H9 (cell line): ENCODE data around the gene HIPK2. TPM values are rescaled to one million over a fixed set of nuclear protein-coding genes. Genes with fewer than 3 reads are reported as not detected.
A peak's percentile ranks its signal among the peaks of the same experiment; 100 is the strongest.

ENCODE experiments used
- DNase-seq: peaks from one replicate; pipeline ENCODE4 v3.0.0-alpha.2; 2017
- H2AFZ ChIP-seq: one replicate; pipeline ENCODE4 v1.6.1; 2013; ENCODE audit warnings: mild to moderate bottlenecking, low read length, control low read depth, moderate library complexity
- H2AK5ac ChIP-seq: 2 replicates; pipeline ENCODE4 v1.6.1; 2013; ENCODE audit warnings: low read length, control low read depth, mixed read lengths; ENCODE audit not compliant: insufficient read length
- H2BK120ac ChIP-seq: one replicate; pipeline ENCODE4 v1.6.1; 2013; ENCODE audit warnings: low read depth, mild to moderate bottlenecking, low read length, control low read depth, inconsistent platforms; ENCODE audit not compliant: poor library complexity, severe bottlenecking
- H2BK12ac ChIP-seq: 2 replicates; pipeline ENCODE4 v1.6.1; 2013; ENCODE audit warnings: low read length, control low read depth, mixed read lengths, low read depth; ENCODE audit not compliant: insufficient read length
- H2BK15ac ChIP-seq: 2 replicates; pipeline ENCODE4 v1.6.1; 2013; ENCODE audit warnings: low read depth, low read length, control low read depth
- H2BK20ac ChIP-seq: one replicate; pipeline ENCODE4 v1.6.1; 2013; ENCODE audit warnings: low read depth, mild to moderate bottlenecking, low read length, control low read depth, inconsistent platforms; ENCODE audit not compliant: poor library complexity, severe bottlenecking
- H2BK5ac ChIP-seq: 2 replicates; pipeline ENCODE4 v1.6.1; 2013; ENCODE audit warnings: low read length, control low read depth, mixed read lengths; ENCODE audit not compliant: insufficient read length
- H3K14ac ChIP-seq: 2 replicates; pipeline ENCODE4 v1.6.1; 2013; ENCODE audit warnings: low read length, control low read depth; ENCODE audit not compliant: insufficient read depth
- H3K18ac ChIP-seq: 2 replicates; pipeline ENCODE4 v1.6.1; 2013; ENCODE audit warnings: low read depth, mild to moderate bottlenecking, mixed read lengths, low read length, control low read depth; ENCODE audit not compliant: insufficient read length
- H3K23ac ChIP-seq: 2 replicates; pipeline ENCODE4 v1.6.1; 2013; ENCODE audit warnings: low read length, control low read depth, mixed read lengths, low read depth; ENCODE audit not compliant: insufficient read length
- H3K23me2 ChIP-seq: 2 replicates; pipeline ENCODE4 v1.6.1; 2013; ENCODE audit warnings: low read depth, mild to moderate bottlenecking, mixed read lengths, low read length, control low read depth; ENCODE audit not compliant: insufficient read length, poor library complexity, severe bottlenecking
- H3K27ac ChIP-seq: 2 replicates; pipeline ENCODE4 v1.5.1; 2013; ENCODE audit warnings: low read length, control low read depth, mixed read lengths, low read depth; ENCODE audit not compliant: insufficient read length
- H3K27me3 ChIP-seq: 2 replicates; pipeline ENCODE4 v1.6.1; 2013; ENCODE audit warnings: low read length, control low read depth, inconsistent platforms; ENCODE audit not compliant: insufficient read depth
- H3K4ac ChIP-seq: 2 replicates; pipeline ENCODE4 v1.6.1; 2013; ENCODE audit warnings: low read depth, mild to moderate bottlenecking, control low read depth, inconsistent platforms, low read length, moderate library complexity
- H3K4me1 ChIP-seq: 2 replicates; pipeline ENCODE4 v1.6.1; 2013; ENCODE audit warnings: low read length, control low read depth, inconsistent platforms; ENCODE audit not compliant: insufficient read depth
- H3K4me2 ChIP-seq: 2 replicates; pipeline ENCODE4 v1.6.1; 2013; ENCODE audit warnings: low read length, control low read depth, mixed read lengths; ENCODE audit not compliant: insufficient read length, insufficient read depth
- H3K56ac ChIP-seq: 2 replicates; pipeline ENCODE4 v1.6.1; 2013; ENCODE audit warnings: low read depth, mild to moderate bottlenecking, mixed read lengths, low read length, control low read depth; ENCODE audit not compliant: insufficient read length
- H3K79me1 ChIP-seq: 2 replicates; pipeline ENCODE4 v1.6.1; 2013; ENCODE audit warnings: low read depth, mild to moderate bottlenecking, moderate library complexity, low read length, control low read depth, inconsistent platforms; ENCODE audit not compliant: insufficient read depth, poor library complexity, severe bottlenecking
- H3K79me2 ChIP-seq: 2 replicates; pipeline ENCODE4 v1.6.1; 2013; ENCODE audit warnings: low read length, control low read depth, inconsistent platforms; ENCODE audit not compliant: insufficient read depth
- H3K9ac ChIP-seq: 2 replicates; pipeline ENCODE4 v1.6.1; 2013; ENCODE audit warnings: low read length, control low read depth, mixed read lengths; ENCODE audit not compliant: insufficient read length; ENCODE audit errors: extremely low read depth
- H3K9me3 ChIP-seq: one replicate; pipeline ENCODE4 v1.6.1; 2013; ENCODE audit warnings: low read depth, low read length, inconsistent platforms; ENCODE audit not compliant: control insufficient read depth
- H3T11ph ChIP-seq: one replicate; pipeline ENCODE4 v1.6.1; 2013; ENCODE audit warnings: mild to moderate bottlenecking, low read length, control low read depth, inconsistent platforms
- H4K20me1 ChIP-seq: one replicate; pipeline ENCODE4 v1.6.1; 2013; ENCODE audit not compliant: control insufficient read depth, insufficient read length, insufficient read depth
- H4K5ac ChIP-seq: 2 replicates; pipeline ENCODE4 v1.6.1; 2013; ENCODE audit warnings: low read depth, mild to moderate bottlenecking, mixed read lengths, low read length, control low read depth; ENCODE audit not compliant: insufficient read length
- H4K8ac ChIP-seq: replicated peaks from 2 replicates; pipeline ENCODE4 v1.6.1; 2013; ENCODE audit warnings: low read length, control low read depth, mixed read lengths, low read depth; ENCODE audit not compliant: insufficient read length
- H4K91ac ChIP-seq: 2 replicates; pipeline ENCODE4 v1.6.1; 2013; ENCODE audit warnings: low read depth, mild to moderate bottlenecking, moderate library complexity, mixed read lengths, low read length, control low read depth; ENCODE audit not compliant: insufficient read length
- H3K27ac Mint-ChIP-seq, 3 experiments: 2 replicates in 2 of 3; 3 replicates in 1 of 3; pipeline ENCODE4 v1.8.0; 2020 to 2021; ENCODE audit warnings: mixed read lengths in 3 of 3, mild to moderate bottlenecking in 1 of 3, moderate library complexity in 1 of 3
- H3K27me3 Mint-ChIP-seq: 2 replicates; pipeline ENCODE4 v1.8.0; 2021; ENCODE audit warnings: low read depth, mild to moderate bottlenecking, moderate library complexity, mixed read lengths
- H3K36me3 Mint-ChIP-seq, 3 experiments: 2 replicates in 2 of 3; 3 replicates in 1 of 3; pipeline ENCODE4 v1.8.0; 2020 to 2021; ENCODE audit warnings: low read depth in 3 of 3, mixed read lengths in 3 of 3; ENCODE audit not compliant: insufficient read depth in 1 of 3
- H3K4me1 Mint-ChIP-seq, 2 experiments: 2 replicates each; pipeline ENCODE4 v1.8.0; 2020; ENCODE audit warnings: mixed read lengths in 2 of 2
- H3K4me3 Mint-ChIP-seq, 2 experiments: 2 replicates in 1 of 2; 3 replicates in 1 of 2; pipeline ENCODE4 v1.8.0; 2020 to 2021; ENCODE audit warnings: mild to moderate bottlenecking in 2 of 2, mixed read lengths in 2 of 2, moderate library complexity in 1 of 2
- H3K9me3 Mint-ChIP-seq, 2 experiments: 2 replicates in 1 of 2; 3 replicates in 1 of 2; pipeline ENCODE4 v1.8.0; 2020; ENCODE audit warnings: mild to moderate bottlenecking in 2 of 2, mixed read lengths in 2 of 2, moderate library complexity in 1 of 2
- CTCF ChIP-seq: fragments of 200-600 bp; sonication (generic); conservative IDR thresholded peaks from 3 replicates; pipeline ENCODE4 v1.8.0; 2021; ENCODE audit warnings: antibody characterized with exemption, mild to moderate bottlenecking
- WGBS: extraction: QIAGEN DNeasy Blood & Tissue Kit; methylation state at CpG from one replicate; pipeline ENCODE4 v1.1.7; 2013; ENCODE audit warnings: missing lambda C conversion rate, low lambda C conversion rate, mixed read lengths; ENCODE audit not compliant: insufficient read length; ENCODE audit errors: extremely low coverage; 5-methylcytosine and 5-hydroxymethylcytosine counted together
- total RNA-seq: library from RNA; stranded (reverse); gene quantifications from 2 replicates; pipeline ENCODE4 v1.2.1, GENCODE V29; 2021

Gene HIPK2
- total RNA-seq, 1 experiment from 2014 or later = 21.9 TPM

DNA sequence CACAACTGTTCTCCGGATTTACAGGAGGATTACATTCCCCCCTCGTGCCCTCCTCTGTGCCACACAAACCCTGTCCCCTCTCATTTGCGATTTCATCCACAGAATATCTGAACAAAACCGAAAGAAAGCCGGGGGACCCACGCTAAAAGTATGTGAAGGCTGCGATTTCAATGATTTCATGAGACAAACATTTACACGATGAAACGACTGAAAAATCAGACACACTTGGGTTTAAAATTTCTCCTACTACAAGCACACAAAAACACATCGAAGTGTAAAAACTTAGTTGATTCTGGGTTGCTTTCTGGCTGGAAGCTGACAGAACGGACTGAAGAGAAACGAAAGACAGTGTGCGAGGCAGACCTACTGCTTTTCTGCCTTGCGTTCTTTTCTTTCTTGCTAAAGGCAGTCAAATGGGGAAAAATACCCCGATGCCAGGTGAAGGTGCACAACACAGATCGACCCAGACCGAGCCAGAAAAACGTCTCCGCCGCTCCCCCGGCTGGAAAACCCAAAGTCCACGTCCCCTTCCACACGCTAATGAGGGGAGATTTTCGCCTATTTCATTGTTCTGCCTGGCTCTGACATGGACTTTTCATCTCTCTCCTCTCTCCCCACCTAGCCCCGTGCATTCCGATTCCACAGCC, 1.2 kb downstream of the HIPK2 start:
- no peaks in the 10 kb centered on the region; a peak in 1 of 7 replicates for H3K36me3 Mint-ChIP-seq
- Histone ChIP-seq H3K4ac (no peak overlapping the region), H3K23ac (no peak overlapping the region), H3T11ph (no peak overlapping the region), H4K5ac (no peak overlapping the region), H2BK5ac (no peak overlapping the region), H3K27ac (no peak overlapping the region), H4K91ac (no peak overlapping the region), H2BK20ac (no peak overlapping the region), H2BK15ac (no peak overlapping the region), H4K20me1 (no peaks in the 10 kb centered on the region), H3K9me3 (no peaks in the 10 kb centered on the region), H3K18ac (no peak overlapping the region), H3K14ac (no peak overlapping the region), H2AFZ (no peak overlapping the region), H3K23me2 (peaks cover 8% of the 10 kb centered on the region), H3K79me2 (no peaks in the 10 kb centered on the region), H2BK120ac (no peak overlapping the region), H2AK5ac (no peak overlapping the region), H3K56ac (no peak overlapping the region), H3K4me1 (no peaks in the 10 kb centered on the region), H3K27me3 (peaks cover 20% of the 10 kb centered on the region; the same call in 1 of the 2 replicates), H3K79me1 (no peaks in the 10 kb centered on the region), H4K8ac (no peak overlapping the region), H3K4me2 (peak overlapping the region; percentile 95), H3K9ac (peak overlapping the region; percentile 54), H2BK12ac (no peak overlapping the region)
- H3K27ac Mint-ChIP-seq = 0 out of 7 replicates have a peak overlapping the region, but pooled peaks of 1 of the 3 experiments have one; percentile 46
- no peaks in the 10 kb centered on the region; a peak in 2 of 5 replicates for H3K9me3 Mint-ChIP-seq
- DNase-seq = no peak
- peak overlapping the region; percentile 91 to 95 for H3K4me3 Mint-ChIP-seq
- H3K27me3 Mint-ChIP-seq = peaks cover 56% of the 10 kb centered on the region
- peaks cover 21% of the 10 kb centered on the region in 2 experiments for H3K4me1 Mint-ChIP-seq
- no CpG with 5 or more reads among the region's 26 CpGs for WGBS
- no peak for TF ChIP-seq CTCF
